ENCODE data around the gene SPZ1. TPM values are rescaled to one million over a fixed set of nuclear protein-coding genes. Genes with fewer than 3 reads are reported as not detected.

The SPZ1 gene
- polyA plus RNA-seq, 1 of the 3 experiments (the other 2 are of a cell fraction) = not detected

- ChIA-PET POLR2A (no interaction called here), CTCF (interaction anchor here (1.3 to 2.7 kb wide), 3 partner anchors 23 to 201 kb away, joined by 4 to 6 read pairs (median 5); no protein-coding TSS in a partner anchor)
- Histone ChIP-seq H3K27ac (ENCODE audit: low read depth in 2 of 2, low read length in 1 of 2) (no peak overlapping the region), H3F3A (replicated peaks; ENCODE audit: insufficient read depth) (no peaks in the 10 kb centered on the region), H3K4me1 (ENCODE audit: control insufficient read depth in 1 of 2, insufficient read depth in 2 of 2, low read depth in 1 of 2, low read length in 1 of 2) (no peaks in the 10 kb centered on the region; a peak in 1 of 4 replicates), H3K79me2 (ENCODE audit: insufficient read depth) (no peaks in the 10 kb centered on the region), H3K9me3 (no peaks in the 10 kb centered on the region), H3K36me3 (replicated peaks in 1 of 2; ENCODE audit: control insufficient read depth in 1 of 2, insufficient read depth in 2 of 2, low read length in 1 of 2) (no peaks in the 10 kb centered on the region), H3K9me2 (no peaks in the 10 kb centered on the region), H3K27me3 (ENCODE audit: insufficient read depth) (no peaks in the 10 kb centered on the region), H4K20me1 (ENCODE audit: insufficient read depth) (no peaks in the 10 kb centered on the region), H2AFZ (ENCODE audit: low read depth) (no peak overlapping the region), H3K9ac (no peak overlapping the region), H3K4me3 (ENCODE audit: low read depth in 2 of 2, low read length in 1 of 2) (no peak overlapping the region), H3K4me2 (no peak overlapping the region)
- TF ChIP-seq EP300 (IDR thresholded peaks at IDR 0.05; ENCODE audit: borderline replicate concordance in 1 of 2, low read depth in 1 of 2, low read length in 1 of 2) (no peak), JUND (IDR thresholded peaks at IDR 0.05) (no peak), RFX5 (IDR thresholded peaks at IDR 0.05; ENCODE audit: low read length) (no peak), FOXM1 (IDR thresholded peaks at IDR 0.05; ENCODE audit: low read depth) (no peak), MEF2A (IDR thresholded peaks at IDR 0.05; ENCODE audit: borderline replicate concordance, low read depth) (no peak), USF1 (IDR thresholded peaks at IDR 0.05; ENCODE audit: borderline replicate concordance, low read depth) (no peak), PBX3 (IDR thresholded peaks at IDR 0.05) (no peak), MAX (IDR thresholded peaks at IDR 0.05; ENCODE audit: low read depth) (no peak), YY1 (IDR thresholded peaks at IDR 0.05; ENCODE audit: low read depth) (no peak), NRF1 (IDR thresholded peaks at IDR 0.05; ENCODE audit: low read depth, low read length) (no peak), CHD2 (IDR thresholded peaks at IDR 0.05; ENCODE audit: low read length, partially characterized antibody) (no peak), REST (IDR thresholded peaks at IDR 0.05; ENCODE audit: low read depth, low read length) (no peak), RXRA (IDR thresholded peaks at IDR 0.05; ENCODE audit: borderline replicate concordance, low read depth) (no peak), RCOR1 (IDR thresholded peaks at IDR 0.05; ENCODE audit: low read length) (no peak), TCF12 (IDR thresholded peaks at IDR 0.05) (no peak), IRF3 (IDR thresholded peaks at IDR 0.05; ENCODE audit: low read depth, low read length) (no peak)
- WGBS (ENCODE audit: low lambda C conversion rate) = 94% methylated on average over 2 of the region's 2 CpGs
- no peak for DNase-seq
Measured at GRCh38 chr5:80284720-80285119, 35.1 kb upstream of the SPZ1 start.
